Breast epithelium (tissue), 4 donors: ENCODE measurements around the gene EFHC2. TPM values are rescaled to one million over a fixed set of nuclear protein-coding genes. Genes with fewer than 3 reads are reported as not detected.

Experiments used
- DNase-seq, 2 donors: peaks; one replicate each; pipeline ENCODE4 v3.0.0-alpha.2; 2019; ENCODE audit warnings: low spot score in 2 of 2
- H3K27ac ChIP-seq, 2 donors: fragments of 200-600 bp; sonication (generic) in 1 of 2; one replicate each; pipeline ENCODE4 v1.5.1; 2016 to 2019; ENCODE audit warnings: mild to moderate bottlenecking in 1 of 2
- H3K27me3 ChIP-seq, 2 donors: fragments of 200-600 bp; sonication (generic) in 1 of 2; one replicate each; pipeline versions ENCODE4 v1.5.1 to v1.6.0; 2017 to 2019; ENCODE audit warnings: control low read depth in 1 of 2, mild to moderate bottlenecking in 1 of 2
- H3K36me3 ChIP-seq: fragments of 200-600 bp; one replicate; pipeline ENCODE4 v1.5.1; 2019
- H3K4me1 ChIP-seq, 2 donors: fragments of 200-600 bp; sonication (generic); one replicate each; pipeline ENCODE4 v1.5.1; 2016 to 2019; ENCODE audit warnings: control low read depth in 1 of 2
- H3K4me3 ChIP-seq, 3 donors: fragments of 200-600 bp; sonication (generic); 1 replicate in 2 of 3; 2 replicates in 1 of 3; pipeline ENCODE4 v1.5.1; 2016 to 2019; ENCODE audit warnings: mild to moderate bottlenecking in 3 of 3, moderate library complexity in 2 of 3
- H3K9me3 ChIP-seq, 2 donors: fragments of 200-600 bp; sonication (generic) in 1 of 2; one replicate each; pipeline ENCODE4 v1.5.1; 2016 to 2019; ENCODE audit warnings: control low read depth in 1 of 2
- CTCF ChIP-seq, 3 donors: fragments of 450-650 bp; IDR thresholded peaks; one replicate each; pipeline ENCODE4 v1.5.1; 2016 to 2017; ENCODE audit warnings: antibody characterized with exemption in 3 of 3, mild to moderate bottlenecking in 3 of 3, moderate library complexity in 3 of 3
- POLR2A ChIP-seq: fragments of 450-650 bp; IDR thresholded peaks from one replicate; pipeline ENCODE4 v1.6.1; 2016; ENCODE audit warnings: antibody characterized with exemption, mild to moderate bottlenecking, moderate library complexity
- POLR2AphosphoS5 ChIP-seq, 3 donors: sonication (generic); formaldehyde crosslinking; IDR thresholded peaks; one replicate each; pipeline ENCODE4 v1.6.1; 2017; ENCODE audit warnings: antibody characterized with exemption in 3 of 3
- intact Hi-C: fragments of 100-400 bp; cut with DNase I; formaldehyde crosslinking; loops from one replicate; pipeline ENCODE4 v1.15.1; 2023; ENCODE audit warnings: low total_unique reads
- total RNA-seq, 3 donors: library from RNA; depleted of rRNA; stranded (reverse); fragments of >200 nt; gene quantifications; one replicate each; pipeline ENCODE4 v1.1.0, GENCODE V29; 2016

Gene EFHC2
- total RNA-seq, 3 donors from 2014 or later = 0.32 to 1.9 (median 0.66) TPM

- Histone ChIP-seq H3K9me3 (no peaks in the 10 kb centered on the region), H3K27ac (no peak overlapping the region), H3K27me3 (peaks cover 0 to 36% of the 10 kb centered on the region in 2 donors), H3K36me3 (no peaks in the 10 kb centered on the region), H3K4me3 (no peak overlapping the region), H3K4me1 (no peaks in the 10 kb centered on the region)
- TF ChIP-seq CTCF (IDR thresholded peaks at IDR 0.05) (no peak), POLR2AphosphoS5 (IDR thresholded peaks at IDR 0.05) (no peak), POLR2A (no peak)
- no peak for DNase-seq
- intact Hi-C loops = no loop called here
Measured at GRCh38 chrX:44246826-44247225, 96.6 kb downstream of the EFHC2 start.

- Histone ChIP-seq H3K36me3 (no peaks in the 10 kb centered on the region), H3K4me3 (no peak overlapping the region), H3K9me3 (no peaks in the 10 kb centered on the region), H3K4me1 (no peaks in the 10 kb centered on the region), H3K27ac (no peak overlapping the region), H3K27me3 (peaks cover 0 to 44% of the 10 kb centered on the region in 2 donors)
- no peak for DNase-seq
- intact Hi-C loops = no loop called here
- TF ChIP-seq POLR2A = no peak
- TF ChIP-seq POLR2AphosphoS5 (IDR thresholded peaks at IDR 0.05) = no peak
- TF ChIP-seq CTCF (IDR thresholded peaks at IDR 0.05) = no peak
Measured at GRCh38 chrX:44245733-44246132, 97.7 kb downstream of the EFHC2 start.

GRCh38 chrX:44244008-44244407 is 99.5 kb downstream of the EFHC2 start:
- Histone ChIP-seq H3K36me3 (no peaks in the 10 kb centered on the region), H3K9me3 (no peaks in the 10 kb centered on the region), H3K4me3 (no peak overlapping the region), H3K27ac (no peak overlapping the region), H3K4me1 (no peaks in the 10 kb centered on the region), H3K27me3 (peaks cover 0 to 52% of the 10 kb centered on the region in 2 donors)
- intact Hi-C loops = no loop called here
- TF ChIP-seq POLR2A = no peak
- peak in 2 of 3 donors; percentile 39 to 40 for TF ChIP-seq CTCF (IDR thresholded peaks at IDR 0.05)
- TF ChIP-seq POLR2AphosphoS5 (IDR thresholded peaks at IDR 0.05) = no peak
- no peak for DNase-seq

GRCh38 chrX:44241546-44241945 is 101.9 kb downstream of the EFHC2 start:
- intact Hi-C loops = no loop called here
- no peak overlapping the region for H3K27ac ChIP-seq
- no peaks in the 10 kb centered on the region for H3K36me3 ChIP-seq
- no peaks in the 10 kb centered on the region for H3K4me1 ChIP-seq
- TF ChIP-seq CTCF (IDR thresholded peaks at IDR 0.05) = no peak
- no peak for TF ChIP-seq POLR2A
- no peak for TF ChIP-seq POLR2AphosphoS5 (IDR thresholded peaks at IDR 0.05)
- no peaks in the 10 kb centered on the region for H3K9me3 ChIP-seq
- H3K4me3 ChIP-seq = no peak overlapping the region
- H3K27me3 ChIP-seq = peaks cover 0 to 37% of the 10 kb centered on the region in 2 donors
- no peak for DNase-seq

GRCh38 chrX:44240036-44240435 is 103.4 kb downstream of the EFHC2 start:
- Histone ChIP-seq H3K4me3 (no peak overlapping the region), H3K27ac (no peak overlapping the region), H3K36me3 (no peaks in the 10 kb centered on the region), H3K27me3 (peaks cover 0 to 31% of the 10 kb centered on the region in 2 donors), H3K9me3 (no peaks in the 10 kb centered on the region), H3K4me1 (no peaks in the 10 kb centered on the region)
- no peak for TF ChIP-seq POLR2A
- no peak for TF ChIP-seq CTCF (IDR thresholded peaks at IDR 0.05)
- no peak for TF ChIP-seq POLR2AphosphoS5 (IDR thresholded peaks at IDR 0.05)
- DNase-seq = no peak
- intact Hi-C loops = no loop called here
